GM23338 (cell line): ENCODE data around the gene CUBN. TPM values are rescaled to one million over a fixed set of nuclear protein-coding genes. Genes with fewer than 3 reads are reported as not detected.

Experiments
- ATAC-seq: fragments of 200-7000 bp; cut with Tn5 transposase; 3 replicates; pipeline ENCODE4 v1.9.1; 2020
- DNase-seq: peaks from one replicate; pipeline ENCODE4 v3.0.0-alpha.2; 2015; ENCODE audit warnings: low spot score
- H2AFZ ChIP-seq: fragments of 200-600 bp; sonication (generic); 2 replicates; pipeline ENCODE4 v1.8.0; 2016; ENCODE audit warnings: antibody characterized with exemption, mild to moderate bottlenecking, moderate library complexity
- H3F3A ChIP-seq: fragments of 200-600 bp; sonication (generic); replicated peaks from 2 replicates; pipeline ENCODE4 v1.8.0; 2017; ENCODE audit warnings: antibody characterized with exemption, mixed run types, low read depth
- H3K27ac ChIP-seq: fragments of 200-600 bp; sonication (generic); 2 replicates; pipeline ENCODE4 v1.6.1; 2016; ENCODE audit warnings: low read depth
- H3K27me3 ChIP-seq: fragments of 200-600 bp; sonication (generic); 2 replicates; pipeline ENCODE4 v1.8.0; 2016; ENCODE audit warnings: mild to moderate bottlenecking, mixed run types, moderate library complexity; ENCODE audit not compliant: insufficient read depth
- H3K36me3 ChIP-seq: fragments of 200-600 bp; sonication (generic); 2 replicates; pipeline ENCODE4 v1.8.0; 2016; ENCODE audit warnings: mild to moderate bottlenecking; ENCODE audit not compliant: insufficient read depth
- H3K4me1 ChIP-seq: fragments of 200-600 bp; sonication (generic); 2 replicates; pipeline ENCODE4 v1.8.0; 2016; ENCODE audit warnings: mild to moderate bottlenecking, moderate library complexity; ENCODE audit not compliant: insufficient read depth
- H3K4me2 ChIP-seq: fragments of 200-600 bp; sonication (generic); 2 replicates; pipeline ENCODE4 v1.7.1; 2017; ENCODE audit warnings: mixed run types
- H3K4me3 ChIP-seq: fragments of 200-600 bp; sonication (generic); 2 replicates; pipeline ENCODE4 v1.6.1; 2016; ENCODE audit warnings: mixed run types
- H3K79me2 ChIP-seq: fragments of 200-600 bp; sonication (generic); replicated peaks from 2 replicates; pipeline ENCODE4 v1.8.0; 2017; ENCODE audit warnings: mild to moderate bottlenecking; ENCODE audit not compliant: insufficient read depth
- H3K9me2 ChIP-seq: fragments of 200-600 bp; sonication (generic); 2 replicates; pipeline ENCODE4 v1.8.0; 2017; ENCODE audit not compliant: insufficient read depth
- H4K20me1 ChIP-seq: fragments of 200-600 bp; sonication (generic); replicated peaks from 2 replicates; pipeline ENCODE4 v1.8.0; 2017; ENCODE audit warnings: mild to moderate bottlenecking; ENCODE audit not compliant: insufficient read depth
- H3K27ac Mint-ChIP-seq: 2 replicates; pipeline ENCODE4 v1.8.0; 2020; ENCODE audit warnings: inconsistent platforms, mild to moderate bottlenecking, moderate library complexity, mixed read lengths
- H3K27me3 Mint-ChIP-seq: 3 replicates; pipeline ENCODE4 v1.8.0; 2022; ENCODE audit warnings: low read depth, mild to moderate bottlenecking, moderate library complexity, mixed read lengths, inconsistent platforms; ENCODE audit not compliant: insufficient read depth, poor library complexity
- H3K36me3 Mint-ChIP-seq: 3 replicates; pipeline ENCODE4 v1.8.0; 2021; ENCODE audit warnings: low read depth, mild to moderate bottlenecking, inconsistent platforms, moderate library complexity, mixed read lengths
- H3K4me1 Mint-ChIP-seq: 3 replicates; pipeline ENCODE4 v1.8.0; 2020; ENCODE audit warnings: mild to moderate bottlenecking, inconsistent platforms, mixed read lengths
- H3K4me3 Mint-ChIP-seq: 3 replicates; pipeline ENCODE4 v1.8.0; 2021; ENCODE audit warnings: moderate library complexity, mild to moderate bottlenecking, inconsistent platforms, mixed read lengths
- H3K9me3 Mint-ChIP-seq: 3 replicates; pipeline ENCODE4 v1.8.0; 2020; ENCODE audit warnings: moderate library complexity, mild to moderate bottlenecking, inconsistent platforms, mixed read lengths
- CREB1 ChIP-seq: fragments of 250-450 bp; sonication (Bioruptor Pico); IDR thresholded peaks from 2 replicates; pipeline ENCODE4 v1.5.0; 2020; ENCODE audit warnings: low read depth, mild to moderate bottlenecking, moderate library complexity
- EZH2phosphoT487 ChIP-seq: fragments of 200-600 bp; sonication (generic); IDR thresholded peaks from one replicate; pipeline ENCODE4 v1.8.1; 2018; ENCODE audit warnings: antibody characterized with exemption; ENCODE audit not compliant: unreplicated experiment
- JUNB ChIP-seq: IDR thresholded peaks from one replicate; pipeline ENCODE4 v1.6.1; 2016; ENCODE audit warnings: antibody characterized with exemption; ENCODE audit not compliant: unreplicated experiment
- NANOG ChIP-seq: IDR thresholded peaks from 2 replicates; pipeline ENCODE4 v1.6.1; 2016; ENCODE audit warnings: antibody characterized with exemption, borderline replicate concordance
- STAT1 ChIP-seq: IDR thresholded peaks from one replicate; pipeline ENCODE4 v1.6.1; 2016; ENCODE audit warnings: antibody characterized with exemption; ENCODE audit not compliant: unreplicated experiment
- polyA plus RNA-seq: library from polyadenylated mRNA; unstranded; fragments of >200 nt; fragmentation: Nextera tagmentation; extraction: Ambion mirVana; gene quantifications from 2 replicates; pipeline ENCODE4 v1.2.1, GENCODE V29; 2016
- total RNA-seq: library from RNA; depleted of rRNA; stranded (reverse); fragments of >200 nt; shearing (Covaris generic); gene quantifications from 2 replicates; pipeline ENCODE4 v1.2.3, GENCODE V29; 2014
- TF ChIP-seq, protein P1 (sequence below): fragments of 250-450 bp; sonication (Bioruptor Pico); IDR thresholded peaks from 2 replicates; pipeline ENCODE4 v1.5.0; 2020; ENCODE audit warnings: mild to moderate bottlenecking, moderate library complexity

CUBN gene
- total and polyA plus RNA-seq, 2 experiments from 2014 or later: 0.06 to 1.8 TPM

DNA sequence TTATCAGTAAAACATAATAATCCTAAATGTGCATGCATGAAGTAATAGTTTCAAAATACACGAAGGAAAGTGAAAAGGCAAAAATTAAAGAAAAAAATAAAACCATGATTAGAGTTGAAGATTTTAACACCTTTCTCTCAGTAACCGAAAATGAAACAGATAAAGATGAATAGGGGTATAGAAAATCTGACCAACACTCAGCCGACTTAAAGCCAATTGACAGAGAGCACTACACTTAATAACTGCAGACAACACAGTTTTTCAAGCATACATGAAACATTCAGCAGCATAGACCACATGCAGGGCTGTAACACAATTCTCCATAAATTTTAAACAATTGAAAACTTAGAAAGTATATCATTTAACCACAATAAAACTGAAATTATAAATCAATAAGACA lies 76.1 kb downstream of the CUBN start:
- H3K27me3 ChIP-seq: no peaks in the 10 kb centered on the region
- Mint-ChIP-seq H3K27ac (no peak overlapping the region), H3K4me1 (no peaks in the 10 kb centered on the region), H3K4me3 (no peak overlapping the region), H3K27me3 (no peaks in the 10 kb centered on the region), H3K36me3 (peaks cover 12% of the 10 kb centered on the region; the same call in 2 of the 3 replicates), H3K9me3 (peaks cover 16% of the 10 kb centered on the region)
- no peaks in the 10 kb centered on the region for H4K20me1 ChIP-seq
- no peaks in the 10 kb centered on the region for H3K79me2 ChIP-seq
- TF ChIP-seq CREB1 (CRISPR knock-in tag) (no peak), EZH2phosphoT487 (no peak), STAT1 (no peak), NANOG (no peak)
- no peaks in the 10 kb centered on the region for H3K4me1 ChIP-seq
- no peak overlapping the region for H3K4me2 ChIP-seq
- no peaks in the 10 kb centered on the region; the same call in 1 of the 2 replicates for H3K36me3 ChIP-seq
- no peak overlapping the region for H3K27ac ChIP-seq
- DNase-seq: no peak
- H3K9me2 ChIP-seq: no peaks in the 10 kb centered on the region
- H3F3A ChIP-seq: no peaks in the 10 kb centered on the region
- H3K4me3 ChIP-seq: no peak overlapping the region
- no peak for ATAC-seq
- H2AFZ ChIP-seq: no peak overlapping the region

DNA sequence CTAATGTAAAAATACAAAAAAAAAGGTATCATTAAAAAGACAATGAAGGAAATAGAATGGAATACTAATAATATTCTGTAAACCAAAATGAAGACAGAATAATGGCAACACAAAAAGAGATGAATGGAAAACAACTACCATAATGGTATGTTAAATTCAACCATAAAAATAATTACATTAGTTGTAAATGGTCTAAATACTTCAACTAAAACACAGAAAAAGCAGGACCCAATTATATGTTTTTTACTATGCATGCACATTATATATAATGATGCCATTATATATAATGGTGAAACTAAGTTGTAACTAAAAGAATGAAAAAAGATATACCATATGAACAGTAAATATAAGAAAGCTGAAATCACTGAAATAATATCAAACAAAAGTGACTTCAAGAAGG lies 76.5 kb downstream of the CUBN start:
- Histone ChIP-seq H3K27me3 (no peaks in the 10 kb centered on the region), H4K20me1 (no peaks in the 10 kb centered on the region), H3K9me2 (no peaks in the 10 kb centered on the region), H3K4me1 (no peaks in the 10 kb centered on the region), H3K4me3 (no peak overlapping the region), H3K79me2 (no peaks in the 10 kb centered on the region), H3K4me2 (no peak overlapping the region), H3F3A (no peaks in the 10 kb centered on the region), H3K36me3 (no peaks in the 10 kb centered on the region; the same call in 1 of the 2 replicates), H3K27ac (no peak overlapping the region), H2AFZ (no peak overlapping the region)
- TF ChIP-seq STAT1 (no peak), JUNB (no peak)
- TF ChIP-seq, protein P1, sequence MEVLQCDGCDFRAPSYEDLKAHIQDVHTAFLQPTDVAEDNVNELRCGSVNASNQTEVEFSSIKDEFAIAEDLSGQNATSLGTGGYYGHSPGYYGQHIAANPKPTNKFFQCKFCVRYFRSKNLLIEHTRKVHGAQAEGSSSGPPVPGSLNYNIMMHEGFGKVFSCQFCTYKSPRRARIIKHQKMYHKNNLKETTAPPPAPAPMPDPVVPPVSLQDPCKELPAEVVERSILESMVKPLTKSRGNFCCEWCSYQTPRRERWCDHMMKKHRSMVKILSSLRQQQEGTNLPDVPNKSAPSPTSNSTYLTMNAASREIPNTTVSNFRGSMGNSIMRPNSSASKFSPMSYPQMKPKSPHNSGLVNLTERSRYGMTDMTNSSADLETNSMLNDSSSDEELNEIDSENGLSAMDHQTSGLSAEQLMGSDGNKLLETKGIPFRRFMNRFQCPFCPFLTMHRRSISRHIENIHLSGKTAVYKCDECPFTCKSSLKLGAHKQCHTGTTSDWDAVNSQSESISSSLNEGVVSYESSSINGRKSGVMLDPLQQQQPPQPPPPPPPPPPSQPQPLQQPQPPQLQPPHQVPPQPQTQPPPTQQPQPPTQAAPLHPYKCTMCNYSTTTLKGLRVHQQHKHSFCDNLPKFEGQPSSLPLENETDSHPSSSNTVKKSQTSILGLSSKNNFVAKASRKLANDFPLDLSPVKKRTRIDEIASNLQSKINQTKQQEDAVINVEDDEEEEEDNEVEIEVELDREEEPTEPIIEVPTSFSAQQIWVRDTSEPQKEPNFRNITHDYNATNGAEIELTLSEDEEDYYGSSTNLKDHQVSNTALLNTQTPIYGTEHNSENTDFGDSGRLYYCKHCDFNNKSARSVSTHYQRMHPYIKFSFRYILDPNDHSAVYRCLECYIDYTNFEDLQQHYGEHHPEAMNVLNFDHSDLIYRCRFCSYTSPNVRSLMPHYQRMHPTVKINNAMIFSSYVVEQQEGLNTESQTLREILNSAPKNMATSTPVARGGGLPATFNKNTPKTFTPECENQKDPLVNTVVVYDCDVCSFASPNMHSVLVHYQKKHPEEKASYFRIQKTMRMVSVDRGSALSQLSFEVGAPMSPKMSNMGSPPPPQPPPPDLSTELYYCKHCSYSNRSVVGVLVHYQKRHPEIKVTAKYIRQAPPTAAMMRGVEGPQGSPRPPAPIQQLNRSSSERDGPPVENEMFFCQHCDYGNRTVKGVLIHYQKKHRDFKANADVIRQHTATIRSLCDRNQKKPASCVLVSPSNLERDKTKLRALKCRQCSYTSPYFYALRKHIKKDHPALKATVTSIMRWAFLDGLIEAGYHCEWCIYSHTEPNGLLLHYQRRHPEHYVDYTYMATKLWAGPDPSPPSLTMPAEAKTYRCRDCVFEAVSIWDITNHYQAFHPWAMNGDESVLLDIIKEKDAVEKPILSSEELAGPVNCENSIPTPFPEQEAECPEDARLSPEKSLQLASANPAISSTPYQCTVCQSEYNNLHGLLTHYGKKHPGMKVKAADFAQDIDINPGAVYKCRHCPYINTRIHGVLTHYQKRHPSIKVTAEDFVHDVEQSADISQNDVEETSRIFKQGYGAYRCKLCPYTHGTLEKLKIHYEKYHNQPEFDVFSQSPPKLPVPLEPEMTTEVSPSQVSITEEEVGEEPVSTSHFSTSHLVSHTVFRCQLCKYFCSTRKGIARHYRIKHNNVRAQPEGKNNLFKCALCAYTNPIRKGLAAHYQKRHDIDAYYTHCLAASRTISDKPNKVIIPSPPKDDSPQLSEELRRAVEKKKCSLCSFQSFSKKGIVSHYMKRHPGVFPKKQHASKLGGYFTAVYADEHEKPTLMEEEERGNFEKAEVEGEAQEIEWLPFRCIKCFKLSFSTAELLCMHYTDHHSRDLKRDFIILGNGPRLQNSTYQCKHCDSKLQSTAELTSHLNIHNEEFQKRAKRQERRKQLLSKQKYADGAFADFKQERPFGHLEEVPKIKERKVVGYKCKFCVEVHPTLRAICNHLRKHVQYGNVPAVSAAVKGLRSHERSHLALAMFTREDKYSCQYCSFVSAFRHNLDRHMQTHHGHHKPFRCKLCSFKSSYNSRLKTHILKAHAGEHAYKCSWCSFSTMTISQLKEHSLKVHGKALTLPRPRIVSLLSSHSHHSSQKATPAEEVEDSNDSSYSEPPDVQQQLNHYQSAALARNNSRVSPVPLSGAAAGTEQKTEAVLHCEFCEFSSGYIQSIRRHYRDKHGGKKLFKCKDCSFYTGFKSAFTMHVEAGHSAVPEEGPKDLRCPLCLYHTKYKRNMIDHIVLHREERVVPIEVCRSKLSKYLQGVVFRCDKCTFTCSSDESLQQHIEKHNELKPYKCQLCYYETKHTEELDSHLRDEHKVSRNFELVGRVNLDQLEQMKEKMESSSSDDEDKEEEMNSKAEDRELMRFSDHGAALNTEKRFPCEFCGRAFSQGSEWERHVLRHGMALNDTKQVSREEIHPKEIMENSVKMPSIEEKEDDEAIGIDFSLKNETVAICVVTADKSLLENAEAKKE: no peak
- peaks cover 12% of the 10 kb centered on the region; the same call in 2 of the 3 replicates for H3K36me3 Mint-ChIP-seq
- DNase-seq: no peak
- no peaks in the 10 kb centered on the region for H3K27me3 Mint-ChIP-seq
- H3K4me3 Mint-ChIP-seq: no peak overlapping the region
- no peak overlapping the region for H3K27ac Mint-ChIP-seq
- peaks cover 16% of the 10 kb centered on the region for H3K9me3 Mint-ChIP-seq
- ATAC-seq: no peak
- no peaks in the 10 kb centered on the region for H3K4me1 Mint-ChIP-seq
